ENCODE results near the gene DISC1.
A peak's percentile ranks its signal among the peaks of the same experiment; 100 is the strongest.

DISC1 gene

GRCh38 chr1:231581859-231582258 lies 44.7 kb upstream of the DISC1 start:
- Histone ChIP-seq H3K4me1 (ENCODE audit: low read length) (no peaks in the 10 kb centered on the region), H3K79me2 (ENCODE audit: low read length) (no peaks in the 10 kb centered on the region), H4K20me1 (ENCODE audit: insufficient read depth, low read length) (no peaks in the 10 kb centered on the region), H3K9ac (ENCODE audit: low read length) (no peak overlapping the region), H3K27me3 (ENCODE audit: low read depth, low read length) (no peaks in the 10 kb centered on the region), H3K27ac (ENCODE audit: low read length) (no peak overlapping the region), H3K36me3 (replicated peaks; ENCODE audit: low read depth, low read length) (no peaks in the 10 kb centered on the region), H3K4me3 (ENCODE audit: low read length) (no peak overlapping the region), H3K4me2 (ENCODE audit: low read length) (no peak overlapping the region), H3K9me3 (ENCODE audit: insufficient read depth, low read length) (no peaks in the 10 kb centered on the region), H2AFZ (ENCODE audit: low read depth, low read length) (no peak overlapping the region)
- no peak for TF ChIP-seq EZH2phosphoT487 (IDR thresholded peaks at IDR 0.05; ENCODE audit: low read depth)
- no peak for TF ChIP-seq CTCF (IDR thresholded peaks at IDR 0.05; ENCODE audit: low read depth, low read length)

- Histone ChIP-seq H2AFZ (ENCODE audit: low read depth, low read length) (no peak overlapping the region), H3K9ac (ENCODE audit: low read length) (no peak overlapping the region), H4K20me1 (ENCODE audit: insufficient read depth, low read length) (no peaks in the 10 kb centered on the region), H3K4me2 (ENCODE audit: low read length) (no peak overlapping the region), H3K36me3 (replicated peaks; ENCODE audit: low read depth, low read length) (no peaks in the 10 kb centered on the region), H3K4me1 (ENCODE audit: low read length) (no peaks in the 10 kb centered on the region), H3K27me3 (ENCODE audit: low read depth, low read length) (no peaks in the 10 kb centered on the region), H3K4me3 (ENCODE audit: low read length) (no peak overlapping the region), H3K27ac (ENCODE audit: low read length) (no peak overlapping the region), H3K79me2 (ENCODE audit: low read length) (no peaks in the 10 kb centered on the region), H3K9me3 (ENCODE audit: insufficient read depth, low read length) (no peaks in the 10 kb centered on the region)
- TF ChIP-seq CTCF (IDR thresholded peaks at IDR 0.05; ENCODE audit: low read depth, low read length) (no peak), EZH2phosphoT487 (IDR thresholded peaks at IDR 0.05; ENCODE audit: low read depth) (no peak)
Observed at GRCh38 chr1:231583376-231583775, 43.2 kb upstream of the DISC1 start.

GRCh38 chr1:231584117-231584516 lies 42.5 kb upstream of the DISC1 start:
- H3K4me2 ChIP-seq (ENCODE audit: low read length): no peak overlapping the region
- no peaks in the 10 kb centered on the region for H3K79me2 ChIP-seq (ENCODE audit: low read length)
- no peak overlapping the region for H3K27ac ChIP-seq (ENCODE audit: low read length)
- H3K36me3 ChIP-seq (replicated peaks; ENCODE audit: low read depth, low read length): no peaks in the 10 kb centered on the region
- H3K27me3 ChIP-seq (ENCODE audit: low read depth, low read length): no peaks in the 10 kb centered on the region
- H3K9me3 ChIP-seq (ENCODE audit: insufficient read depth, low read length): no peaks in the 10 kb centered on the region
- no peak overlapping the region for H3K4me3 ChIP-seq (ENCODE audit: low read length)
- no peaks in the 10 kb centered on the region for H4K20me1 ChIP-seq (ENCODE audit: insufficient read depth, low read length)
- no peak overlapping the region for H3K9ac ChIP-seq (ENCODE audit: low read length)
- no peaks in the 10 kb centered on the region for H3K4me1 ChIP-seq (ENCODE audit: low read length)
- TF ChIP-seq CTCF (IDR thresholded peaks at IDR 0.05; ENCODE audit: low read depth, low read length) (peak; percentile 61), EZH2phosphoT487 (IDR thresholded peaks at IDR 0.05; ENCODE audit: low read depth) (no peak)
- no peak overlapping the region for H2AFZ ChIP-seq (ENCODE audit: low read depth, low read length)

- Histone ChIP-seq H3K36me3 (replicated peaks; ENCODE audit: low read depth, low read length) (no peaks in the 10 kb centered on the region), H4K20me1 (ENCODE audit: insufficient read depth, low read length) (no peaks in the 10 kb centered on the region), H3K27ac (ENCODE audit: low read length) (no peak overlapping the region), H3K4me2 (ENCODE audit: low read length) (no peak overlapping the region), H3K9ac (ENCODE audit: low read length) (no peak overlapping the region), H3K79me2 (ENCODE audit: low read length) (no peaks in the 10 kb centered on the region), H3K4me3 (ENCODE audit: low read length) (no peak overlapping the region), H3K9me3 (ENCODE audit: insufficient read depth, low read length) (no peaks in the 10 kb centered on the region), H2AFZ (ENCODE audit: low read depth, low read length) (no peak overlapping the region), H3K27me3 (ENCODE audit: low read depth, low read length) (no peaks in the 10 kb centered on the region), H3K4me1 (ENCODE audit: low read length) (no peaks in the 10 kb centered on the region)
- TF ChIP-seq EZH2phosphoT487 (IDR thresholded peaks at IDR 0.05; ENCODE audit: low read depth): no peak
- TF ChIP-seq CTCF (IDR thresholded peaks at IDR 0.05; ENCODE audit: low read depth, low read length): no peak
Observed at GRCh38 chr1:231584921-231585320, 41.7 kb upstream of the DISC1 start.
